IPS DF 4.7 (cell line): ENCODE measurements around the gene SURF4.
"Not testable (repeated sequence)": the region's sequence is repeated elsewhere in the genome, so short reads cannot be mapped to it uniquely, and the experiment has no call there.

Experiments
- DNase-seq: peaks from one replicate; pipeline ENCODE4 v3.0.0-alpha.2; 2013; ENCODE audit warnings: low spot score; ENCODE audit errors: extremely low read depth

The SURF4 gene

GRCh38 chr9:133335924-133336811, 39.7 kb downstream of the SURF4 start, which contains the start of gene SURF6:
Gene SURF6 (minus strand): TSS chr9:133336188. CDS start chr9:133336132, 56 bp downstream.
- no peak for DNase-seq

- DNase-seq: not testable (repeated sequence)
Observed at GRCh38 chr9:133334888-133335287, 41.0 kb downstream of the SURF4 start.

- DNase-seq: no peak
Observed at GRCh38 chr9:133334161-133334560, 41.7 kb downstream of the SURF4 start.

- no peak for DNase-seq
Observed at GRCh38 chr9:133333566-133333965, 42.3 kb downstream of the SURF4 start.

GRCh38 chr9:133333011-133333410, 42.8 kb downstream of the SURF4 start:
- DNase-seq: no peak

GRCh38 chr9:133332381-133332730, 43.5 kb downstream of the SURF4 start:
- DNase-seq: no peak

GRCh38 chr9:133331641-133332380, 44.0 kb downstream of the SURF4 start:
- DNase-seq: no peak

GRCh38 chr9:133331221-133331620, 44.6 kb downstream of the SURF4 start:
- no peak for DNase-seq

GRCh38 chr9:133329306-133330156, 46.3 kb downstream of the SURF4 start:
- not testable (repeated sequence) for DNase-seq

- DNase-seq: no peak
Observed at GRCh38 chr9:133327834-133328484, 47.9 kb downstream of the SURF4 start.

GRCh38 chr9:133327021-133327420, 48.8 kb downstream of the SURF4 start:
- DNase-seq: not testable (repeated sequence)

- no peak for DNase-seq
Observed at GRCh38 chr9:133323991-133324703, 51.7 kb downstream of the SURF4 start.

- no peak for DNase-seq
Observed at GRCh38 chr9:133323211-133323610, 52.6 kb downstream of the SURF4 start.

- DNase-seq: no peak
Observed at GRCh38 chr9:133322701-133323100, 53.2 kb downstream of the SURF4 start.

GRCh38 chr9:133321411-133321935, 54.4 kb downstream of the SURF4 start:
- DNase-seq: no peak

GRCh38 chr9:133320421-133320881, 55.4 kb downstream of the SURF4 start:
- no peak for DNase-seq

- DNase-seq: not testable (repeated sequence)
Observed at GRCh38 chr9:133317551-133317950, 58.3 kb downstream of the SURF4 start.

GRCh38 chr9:133315997-133316396, 59.9 kb downstream of the SURF4 start:
- DNase-seq: no peak
